Adipose tissue (tissue), 3 donors: ENCODE data around the gene ACAP1. TPM values are rescaled to one million over a fixed set of nuclear protein-coding genes. Genes with fewer than 3 reads are reported as not detected.

Source experiments
- H3K27ac ChIP-seq: one replicate; pipeline ENCODE4 v1.5.1; 2013; ENCODE audit warnings: low read depth, low read length
- WGBS, 3 donors: extraction: QIAGEN DNeasy Blood & Tissue Kit; methylation state at CpG; one replicate each; pipeline ENCODE4 v1.1.7; 2013; 5-methylcytosine and 5-hydroxymethylcytosine counted together
- polyA plus RNA-seq, 3 donors: library from polyadenylated mRNA; stranded (reverse); fragments of 200-250 nt; gene quantifications; one replicate each; pipeline ENCODE4 v1.2.3, GENCODE V29; 2013
- donor health status: healthy with polysubstance abuse.
- donor health status: Bipolar disorder and iron deficiency.
- donor health status: healthy.

ACAP1 gene
- polyA plus RNA-seq, 3 donors = 4.0 to 12.7 (median 5.2) TPM

- H3K27ac ChIP-seq = no peak overlapping the region
- 59 to 91% (median 79%) methylated on average over 5 of the region's 5 CpGs for WGBS, 3 donors
These were observed 33.5 kb downstream of the ACAP1 start for GRCh38 chr17:7369825-7370224.

GRCh38 chr17:7370853-7371252 is 34.5 kb downstream of the ACAP1 start:
- H3K27ac ChIP-seq = no peak overlapping the region
- 78 to 87% (median 85%) methylated on average over 4 of the region's 4 CpGs for WGBS, 3 donors

GRCh38 chr17:7374353-7374752 is 38.0 kb downstream of the ACAP1 start:
- 89 to 95% (median 94%) methylated on average over 2 of the region's 2 CpGs for WGBS, 3 donors
- no peak overlapping the region for H3K27ac ChIP-seq

GRCh38 chr17:7379134-7379533 is 42.8 kb downstream of the ACAP1 start:
- 96 to 98% (median 98%) methylated on average over 3 of the region's 3 CpGs for WGBS, 3 donors
- H3K27ac ChIP-seq = no peak overlapping the region

GRCh38 chr17:7380321-7380720 is 44.0 kb downstream of the ACAP1 start:
- H3K27ac ChIP-seq = no peak overlapping the region
- WGBS, 3 donors = 11 to 32% (median 30%) methylated on average over 7 of the region's 7 CpGs

- H3K27ac ChIP-seq = no peak within 1 kb of the TSS
- WGBS, 3 donors = 4 to 5% (median 5%) methylated on average over 31 to 52 of the region's 52 CpGs
These were observed 44.7 kb downstream of the ACAP1 start, which contains the start of gene TNK1 for GRCh38 chr17:7380855-7381683. TSS of gene TNK1 (plus strand) at chr17:7381089. CDS start at chr17:7382927, 1,838 bp downstream.

GRCh38 chr17:7382901-7383300 is 46.6 kb downstream of the ACAP1 start:
- whole genome bisulfite sequencing, 3 donors = 90 to 93% (median 91%) methylated on average over 10 of the region's 10 CpGs
- H3K27ac ChIP-seq = no peak overlapping the region

- H3K27ac ChIP-seq = no peak overlapping the region
- 76 to 88% (median 84%) methylated on average over 11 of the region's 11 CpGs for WGBS, 3 donors
These were observed 47.0 kb downstream of the ACAP1 start for GRCh38 chr17:7383371-7383741.

GRCh38 chr17:7383742-7384488 is 47.6 kb downstream of the ACAP1 start:
- 12 to 66% (median 14%) methylated on average over 56 to 65 of the region's 65 CpGs for WGBS, 3 donors
- H3K27ac ChIP-seq = no peak overlapping the region

- 51 to 81% (median 60%) methylated on average over 21 to 23 of the region's 23 CpGs for WGBS, 3 donors
- H3K27ac ChIP-seq = no peak overlapping the region
These were observed 48.3 kb downstream of the ACAP1 start for GRCh38 chr17:7384489-7385081.

GRCh38 chr17:7388856-7389255 is 52.5 kb downstream of the ACAP1 start:
- WGBS, 3 donors = 95 to 98% (median 97%) methylated on average over 10 of the region's 10 CpGs
- no peak overlapping the region for H3K27ac ChIP-seq

- H3K27ac ChIP-seq = no peak overlapping the region
- 86 to 91% (median 90%) methylated on average over 19 of the region's 19 CpGs for WGBS, 3 donors
These were observed 53.9 kb downstream of the ACAP1 start for GRCh38 chr17:7389924-7390910.

- 32 to 85% (median 46%) methylated on average over 2 of the region's 2 CpGs for WGBS, 3 donors
- no peak overlapping the region for H3K27ac ChIP-seq
These were observed 55.0 kb downstream of the ACAP1 start for GRCh38 chr17:7391307-7391706.

GRCh38 chr17:7392696-7393612 is 56.6 kb downstream of the ACAP1 start:
- 75 to 78% (median 78%) methylated on average over 39 to 42 of the region's 42 CpGs for WGBS, 3 donors
- no peak overlapping the region for H3K27ac ChIP-seq

- 6 to 10% (median 7%) methylated on average over 44 to 48 of the region's 48 CpGs for WGBS, 3 donors
- no peak overlapping the region for H3K27ac ChIP-seq
These were observed 57.5 kb downstream of the ACAP1 start for GRCh38 chr17:7393613-7394451.

- 0 to 1% (median 0%) methylated on average over 45 to 71 of the region's 71 CpGs for WGBS, 3 donors
- no peak within 1 kb of the TSS for H3K27ac ChIP-seq
These were observed 58.3 kb downstream of the ACAP1 start, which contains the start of gene PLSCR3 for GRCh38 chr17:7394452-7395191. TSS of gene PLSCR3 (minus strand) at chr17:7394525. CDS start at chr17:7394110, 415 bp downstream.
